HG03108 (cell line): ENCODE measurements around the gene PRM1.

Experiments
- ATAC-seq: cut with Tn5 transposase; IDR thresholded peaks from one replicate; pipeline ENCODE4 v1.9.1; 2021; ENCODE audit warnings: moderate library complexity; ENCODE audit not compliant: unreplicated experiment

Gene PRM1

DNA sequence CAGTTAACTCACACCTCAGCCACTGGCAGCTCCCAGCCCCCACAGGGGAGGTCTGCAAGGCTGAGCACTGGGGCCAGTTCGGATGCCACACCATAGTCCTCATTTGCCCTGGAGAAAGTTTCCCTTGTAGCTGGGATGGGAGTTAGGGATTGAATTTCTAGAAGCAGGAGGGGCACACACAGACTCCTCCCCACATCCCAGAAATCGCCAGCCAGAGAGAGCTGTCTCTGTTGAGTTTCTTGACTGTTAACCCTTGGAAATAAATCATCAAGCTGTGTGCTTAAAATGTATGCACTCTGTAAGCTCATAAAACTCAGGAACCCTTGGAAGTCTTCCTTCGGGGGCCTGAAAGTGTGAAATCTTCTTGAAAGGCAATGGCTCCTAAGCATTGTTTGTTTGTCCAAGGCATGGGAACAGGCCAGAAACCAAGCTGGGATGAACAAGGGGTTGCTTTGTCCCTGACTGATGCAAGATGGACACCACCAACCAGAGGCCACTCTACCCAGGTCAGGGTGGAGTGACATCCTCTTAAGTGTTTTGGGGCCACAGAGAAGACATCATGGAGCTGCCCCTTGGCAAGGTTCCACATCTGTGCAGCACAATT is 7.3 kb downstream of the PRM1 start:
- no peak for ATAC-seq

DNA sequence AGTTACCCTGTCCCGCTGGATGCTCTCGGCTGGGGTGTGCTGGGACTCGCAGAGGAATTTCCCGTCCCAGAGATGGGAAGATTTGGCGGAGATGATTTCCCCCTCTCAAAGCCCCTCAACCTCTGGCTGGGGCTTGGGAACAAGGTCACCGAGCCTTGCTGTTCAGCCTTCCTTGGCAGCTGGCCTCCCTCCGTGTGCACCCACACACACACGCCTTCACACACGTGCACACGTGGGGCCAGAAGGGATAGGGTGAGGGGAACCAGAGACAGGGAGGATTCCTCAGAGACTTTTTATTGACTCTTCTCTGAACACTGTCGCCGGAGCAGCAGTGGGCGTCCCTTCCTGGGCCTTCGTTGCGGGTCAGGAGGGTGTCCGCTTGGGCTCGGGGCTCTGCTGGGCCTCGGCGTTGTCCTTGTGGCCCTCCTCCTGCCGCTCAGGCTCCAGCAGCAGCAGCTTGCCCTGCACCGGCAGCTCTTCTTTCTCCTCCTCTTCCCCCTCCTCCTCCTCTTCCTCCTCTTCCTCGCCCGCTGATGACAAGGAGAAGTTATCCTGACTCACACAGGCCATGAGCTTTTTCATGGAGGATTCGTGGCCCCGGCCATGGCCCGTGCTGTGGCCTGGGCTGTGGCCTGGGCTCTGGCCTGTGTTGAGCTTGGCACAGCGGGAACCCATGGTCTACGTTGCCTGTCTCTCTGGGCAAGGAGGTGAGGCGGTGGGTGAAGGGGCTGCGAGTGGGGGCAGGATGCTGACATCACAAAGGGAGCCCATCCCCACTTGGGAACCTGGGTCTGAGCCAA is 8.0 kb downstream of the PRM1 start, which contains the start of gene PRM3:
Gene PRM3, minus strand, starts transcription at position 709 of the 800 bp plus-strand sequence. Its CDS starts 34 bp downstream, at position 675.
- no peak for ATAC-seq

DNA sequence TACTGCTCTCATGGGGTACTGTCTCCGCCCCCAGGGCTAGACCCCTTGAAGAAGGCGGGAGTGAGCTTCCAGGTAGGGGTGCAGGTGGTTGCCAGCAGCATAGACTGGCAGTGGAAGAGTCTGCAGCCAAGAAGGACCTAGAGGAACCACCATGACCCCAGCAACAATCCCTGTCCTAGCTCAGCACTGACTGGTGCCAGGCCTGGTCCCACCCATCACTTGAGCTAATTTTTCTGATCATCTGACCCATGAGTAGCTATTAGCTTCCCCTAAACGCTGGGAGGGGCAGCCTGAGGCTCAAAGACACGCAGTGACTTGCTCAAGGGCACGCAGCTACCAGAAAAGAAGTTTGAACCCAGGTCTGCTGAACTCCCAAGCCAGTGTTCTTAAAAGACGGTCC is 8.6 kb downstream of the PRM1 start:
- ATAC-seq = no peak

DNA sequence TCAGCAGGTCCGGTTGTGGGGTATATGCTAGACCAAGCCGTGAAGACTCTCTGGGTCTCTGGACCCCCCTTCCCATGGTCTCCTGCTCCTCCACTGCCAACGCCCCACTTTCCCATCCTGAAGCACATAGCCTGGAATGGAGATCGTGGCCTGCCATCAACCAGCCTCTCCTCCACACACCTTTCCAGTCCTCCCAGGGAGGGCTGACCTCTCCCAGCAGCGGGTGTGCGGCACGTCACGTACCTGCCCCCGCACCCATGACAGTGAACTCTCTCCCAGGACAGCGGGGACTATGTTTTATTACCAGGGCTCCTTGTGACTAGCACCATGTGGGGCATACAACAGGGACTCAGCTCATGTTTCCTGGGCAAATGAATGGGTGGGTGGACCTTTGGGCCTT is 9.5 kb downstream of the PRM1 start:
- no peak for ATAC-seq

DNA sequence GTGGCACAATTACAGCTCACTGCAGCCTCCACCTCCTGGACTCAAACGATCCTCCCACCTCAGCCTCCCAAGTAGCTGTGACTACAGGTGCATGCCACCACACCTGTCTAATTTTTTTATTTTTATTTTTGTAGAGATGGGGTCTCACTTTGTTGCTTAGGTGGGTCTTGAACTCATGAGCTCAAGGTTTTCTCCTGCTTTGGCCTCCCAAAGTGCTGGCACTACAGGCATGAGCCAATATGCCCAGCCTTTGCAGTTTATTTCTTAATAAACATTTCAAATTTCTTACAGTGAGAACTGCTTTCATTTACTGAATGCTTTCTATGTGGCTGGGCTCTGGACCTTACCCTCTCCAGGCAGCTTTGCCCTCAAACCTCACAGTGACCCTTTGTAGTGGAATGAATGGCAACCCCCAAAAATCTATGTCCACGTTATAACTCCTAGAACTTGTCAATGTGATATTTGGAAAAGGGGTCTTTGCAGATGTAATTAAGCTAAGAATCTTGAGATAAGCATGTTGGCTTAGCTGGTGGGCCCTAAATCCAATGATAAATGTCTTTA is 10.4 kb downstream of the PRM1 start:
- no peak for ATAC-seq

DNA sequence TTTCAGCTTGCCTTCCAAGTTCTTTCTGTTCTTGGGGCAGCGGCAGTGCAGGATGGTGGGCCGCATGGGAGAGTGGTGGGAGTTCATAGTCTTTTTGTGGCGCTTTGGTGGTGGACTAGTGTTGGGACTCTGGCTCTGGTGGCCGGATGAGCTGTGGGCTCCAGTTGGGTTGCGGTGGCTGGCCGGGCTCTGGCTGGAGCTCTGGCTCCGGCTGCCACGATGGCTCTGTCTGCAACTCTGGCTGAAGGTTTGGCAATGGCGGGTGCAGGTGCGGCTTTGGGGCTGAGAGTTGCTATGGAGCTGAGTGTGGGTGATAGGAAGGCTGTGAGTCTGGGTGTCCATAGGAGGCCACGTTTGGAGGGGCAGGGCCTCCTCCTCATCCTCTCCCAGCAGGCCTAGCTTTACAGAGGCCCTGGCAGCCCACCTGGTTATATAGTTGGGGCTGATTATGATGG is 12.2 kb downstream of the PRM1 start, which contains the start of gene TNP2:
Gene TNP2, minus strand, starts transcription at position 405 of the 455 bp plus-strand sequence. Its CDS starts 63 bp downstream, at position 342.
- ATAC-seq = no peak

DNA sequence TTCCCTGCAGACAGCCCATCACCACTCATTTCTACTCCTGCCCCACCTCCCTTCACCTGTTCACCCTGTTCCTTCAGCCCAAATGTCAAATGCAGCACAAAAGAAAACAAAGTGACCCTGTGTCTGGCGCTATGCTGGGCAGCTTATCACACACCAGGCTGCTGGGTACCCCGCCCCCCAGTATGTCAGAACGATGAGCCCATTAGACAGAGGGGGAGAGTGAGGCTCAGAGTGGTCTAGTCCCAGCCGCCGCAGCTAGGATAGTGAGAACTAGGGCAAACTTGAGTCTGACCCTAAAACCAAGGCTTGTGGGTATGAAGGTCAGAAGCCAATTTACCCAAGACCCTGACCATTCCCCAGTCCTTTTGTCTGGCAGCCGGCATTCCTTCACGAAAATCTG is 16.0 kb downstream of the PRM1 start:
- ATAC-seq = no peak

DNA sequence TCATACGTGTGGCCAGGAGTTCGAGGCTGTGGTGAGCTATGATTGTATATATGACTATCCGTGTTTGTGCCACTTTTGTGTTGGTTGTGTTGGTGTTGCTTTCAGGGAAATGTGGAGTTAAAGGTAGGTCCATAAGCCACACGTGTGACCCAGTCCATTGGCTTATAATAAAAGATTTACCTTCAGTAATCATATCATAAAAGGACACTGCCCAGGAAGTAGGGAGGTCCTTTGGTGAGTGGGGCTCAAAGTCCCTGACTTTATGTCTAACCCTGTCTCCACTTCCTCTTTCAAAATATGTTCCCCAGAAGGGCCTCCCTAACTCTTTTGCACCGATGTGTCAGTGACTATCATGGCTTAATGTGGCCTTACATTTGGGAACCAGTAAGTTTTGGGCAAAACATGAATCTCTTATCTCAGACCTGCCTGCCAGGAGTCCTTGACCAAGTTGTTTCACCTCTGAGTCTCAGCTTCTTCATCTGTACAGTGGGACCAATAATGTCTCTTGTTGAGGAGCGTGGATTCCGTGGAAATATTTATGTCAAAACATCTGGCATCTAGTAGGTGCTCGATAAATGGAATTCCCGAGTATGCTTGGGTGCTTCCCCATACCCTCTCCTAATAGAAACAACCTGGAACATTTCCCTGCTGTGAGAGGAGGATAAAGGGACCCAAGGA is 16.8 kb downstream of the PRM1 start:
- ATAC-seq = no peak

DNA sequence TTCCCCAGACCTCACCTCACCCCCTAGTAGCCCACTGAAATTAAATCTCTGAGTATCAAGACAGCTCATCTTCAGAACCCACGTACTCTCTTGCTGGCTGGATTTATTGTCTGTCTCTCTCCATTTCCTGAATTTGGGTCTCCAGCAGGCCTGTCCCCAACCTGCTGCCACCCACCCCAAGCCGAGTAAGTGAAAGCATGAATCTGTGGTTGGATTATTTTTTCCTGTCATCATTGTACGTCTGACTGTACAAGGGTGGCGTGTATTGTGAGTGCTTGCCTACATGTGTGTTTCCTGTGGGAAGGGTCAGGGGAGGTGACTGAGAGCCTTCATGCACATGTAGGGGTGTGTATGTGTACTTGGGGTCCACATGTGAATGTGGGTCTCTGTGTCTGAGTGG is 17.4 kb downstream of the PRM1 start:
- no peak for ATAC-seq

DNA sequence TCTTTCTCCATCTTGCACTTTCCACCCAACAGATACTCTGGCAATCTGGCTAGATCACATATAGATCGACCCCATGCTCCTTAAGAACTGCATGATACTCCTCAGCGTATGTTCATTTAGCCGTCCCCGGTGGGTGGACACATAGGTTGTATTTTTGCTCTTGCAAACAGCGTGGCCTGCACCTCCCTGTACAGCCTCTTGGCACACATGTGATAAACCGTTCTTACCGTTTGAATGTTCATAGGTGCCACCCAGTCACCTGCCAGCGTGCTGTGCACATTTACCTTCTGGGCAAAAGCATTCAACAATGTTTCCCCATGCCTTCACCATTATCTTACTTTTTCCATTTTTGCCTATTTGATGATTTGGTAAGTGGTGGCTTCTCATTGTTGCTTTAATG is 18.2 kb downstream of the PRM1 start:
- no peak for ATAC-seq

DNA sequence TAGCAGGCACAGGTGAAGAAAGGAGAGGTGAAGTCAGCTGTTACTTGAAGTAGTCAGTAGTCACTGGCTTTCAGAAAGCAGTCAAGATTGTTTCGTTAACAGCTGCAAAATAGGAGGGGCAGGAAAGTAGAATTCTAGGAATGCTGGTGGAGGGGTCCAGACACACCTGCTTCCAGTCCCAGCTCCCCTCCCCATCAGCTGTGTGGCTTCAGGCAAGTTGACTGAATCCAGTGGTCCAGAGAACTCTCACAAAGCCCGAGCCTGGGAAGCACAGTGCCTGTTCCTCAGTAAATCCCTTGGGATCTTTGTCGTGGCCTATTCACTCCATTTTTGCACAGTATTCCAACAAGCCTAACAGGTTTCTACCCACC is 20.5 kb downstream of the PRM1 start:
- no peak for ATAC-seq

DNA sequence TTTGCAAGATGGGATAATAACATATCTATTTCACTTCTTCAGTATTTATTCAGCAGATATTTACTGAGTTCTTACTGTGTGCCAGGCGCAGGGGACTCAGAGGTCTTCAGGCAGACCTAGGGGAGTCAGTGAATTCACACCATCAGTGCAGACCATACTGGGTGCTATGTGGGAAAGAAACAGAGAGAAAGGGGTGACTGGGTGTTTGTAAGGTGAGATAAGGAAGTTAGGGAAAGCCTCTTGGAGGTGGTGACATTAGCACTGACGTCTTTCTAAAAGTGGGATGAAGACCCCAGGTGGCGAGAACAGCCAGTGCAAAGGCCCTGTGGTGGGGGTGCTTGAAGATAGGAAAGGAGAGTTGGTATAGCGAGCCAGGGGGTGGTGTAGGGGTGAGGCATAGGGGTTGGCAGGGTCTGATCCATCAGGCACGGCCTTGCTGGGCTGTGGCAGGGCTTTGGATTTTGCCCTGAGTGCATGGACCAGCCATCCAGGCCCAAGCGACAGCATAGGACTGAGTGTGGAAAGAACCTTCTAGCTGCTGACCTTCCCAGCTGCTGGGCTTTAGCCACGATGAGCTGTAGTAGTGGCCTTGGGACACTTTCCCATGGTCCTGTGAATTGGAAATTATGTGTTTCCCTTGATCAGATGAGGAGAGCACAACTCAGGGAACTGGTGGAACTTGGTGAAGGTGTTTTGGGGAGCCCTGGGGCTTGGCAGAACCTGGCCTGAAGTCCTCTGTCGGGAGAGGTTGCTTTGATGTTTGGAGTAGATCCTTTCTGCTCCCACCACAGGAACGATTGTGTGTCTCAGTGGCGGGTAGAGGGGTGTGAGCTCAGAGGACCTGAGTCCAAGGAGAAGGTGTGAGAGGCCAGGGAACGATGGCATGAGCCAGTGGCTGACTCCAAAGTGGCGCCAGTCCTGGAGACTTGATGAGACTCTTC is 21.2 kb downstream of the PRM1 start:
- no peak for ATAC-seq

DNA sequence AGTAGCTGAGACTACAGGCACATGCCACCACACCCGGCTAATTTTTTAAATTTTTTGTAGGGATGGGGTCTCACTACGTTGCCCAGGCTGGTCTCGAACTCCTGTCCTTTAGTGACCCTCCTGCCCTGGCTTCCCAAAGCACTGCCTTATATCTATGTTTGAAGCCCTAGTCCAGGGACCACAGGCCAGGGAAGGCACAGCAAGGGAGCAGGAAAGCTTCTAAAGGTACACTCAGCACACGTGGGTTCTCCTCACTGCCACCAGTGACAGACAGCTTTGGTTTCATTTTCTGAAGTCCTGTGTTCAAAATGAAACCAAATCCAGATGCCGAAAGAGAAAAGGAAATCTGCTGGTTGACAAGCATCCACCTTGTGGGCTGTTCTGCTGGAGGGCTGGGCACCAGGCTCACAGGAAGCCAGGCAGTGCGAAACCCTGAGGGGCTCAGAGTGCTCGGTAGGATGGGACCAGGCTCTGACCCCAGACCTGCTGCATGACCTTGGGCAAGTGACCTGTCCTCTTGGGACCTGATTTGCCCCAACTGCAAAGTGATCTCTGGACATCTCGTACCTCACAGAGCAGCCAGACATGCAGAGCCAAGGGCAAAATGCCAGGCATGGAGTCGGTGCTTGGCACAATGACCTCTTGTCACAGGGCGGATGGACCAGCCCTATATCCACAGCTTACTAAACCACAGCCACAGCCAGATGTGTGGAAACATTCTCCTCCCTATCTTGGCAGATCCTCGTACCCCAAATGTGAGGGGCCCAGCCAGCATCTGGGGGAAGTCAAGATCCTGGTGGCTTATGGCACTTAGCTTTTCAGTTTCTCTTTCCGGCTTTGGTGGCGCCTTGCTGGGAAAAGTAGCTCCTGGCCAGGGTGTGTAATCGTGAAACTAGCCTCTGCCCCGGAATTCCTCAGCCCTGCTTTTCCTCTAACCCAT is 22.3 kb downstream of the PRM1 start:
- no peak for ATAC-seq

DNA sequence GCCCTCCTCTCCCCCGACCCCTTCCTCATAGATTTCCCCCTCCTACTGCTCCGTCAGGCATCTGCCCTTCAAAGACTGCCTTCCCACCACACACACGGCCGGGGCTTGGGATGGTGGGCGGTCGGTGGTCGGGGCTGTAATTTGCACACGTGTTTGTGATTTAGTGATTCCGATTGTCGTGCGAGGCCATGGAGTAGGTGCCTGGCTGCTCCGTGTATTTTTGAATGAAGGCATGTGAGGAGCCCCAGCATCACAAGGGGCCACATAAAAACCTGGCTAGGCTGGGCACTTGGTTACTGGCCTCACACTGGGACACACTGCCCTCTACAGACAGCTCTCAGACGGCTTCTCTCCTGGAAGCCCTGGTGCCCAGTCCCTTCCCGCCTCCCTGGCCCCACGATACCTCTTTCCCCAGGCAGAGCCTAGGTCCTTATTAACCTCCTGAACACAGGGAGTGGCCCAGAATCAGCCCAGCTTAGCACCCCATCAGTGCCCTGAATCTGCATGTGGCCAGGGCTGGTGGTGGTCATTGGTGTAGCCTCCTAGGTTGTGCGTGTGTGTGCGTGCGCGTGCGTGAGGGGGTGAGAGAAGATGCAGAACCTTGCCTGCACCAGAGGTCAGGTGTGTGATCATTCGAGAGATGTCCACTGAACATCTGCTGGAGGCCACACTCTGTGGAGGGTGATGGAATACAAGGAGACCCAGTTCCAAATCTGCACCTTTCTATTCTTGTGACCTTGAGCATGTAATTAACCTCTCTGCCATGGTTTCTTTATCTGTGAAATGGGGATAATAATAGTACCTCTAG is 23.8 kb downstream of the PRM1 start:
- ATAC-seq = no peak

DNA sequence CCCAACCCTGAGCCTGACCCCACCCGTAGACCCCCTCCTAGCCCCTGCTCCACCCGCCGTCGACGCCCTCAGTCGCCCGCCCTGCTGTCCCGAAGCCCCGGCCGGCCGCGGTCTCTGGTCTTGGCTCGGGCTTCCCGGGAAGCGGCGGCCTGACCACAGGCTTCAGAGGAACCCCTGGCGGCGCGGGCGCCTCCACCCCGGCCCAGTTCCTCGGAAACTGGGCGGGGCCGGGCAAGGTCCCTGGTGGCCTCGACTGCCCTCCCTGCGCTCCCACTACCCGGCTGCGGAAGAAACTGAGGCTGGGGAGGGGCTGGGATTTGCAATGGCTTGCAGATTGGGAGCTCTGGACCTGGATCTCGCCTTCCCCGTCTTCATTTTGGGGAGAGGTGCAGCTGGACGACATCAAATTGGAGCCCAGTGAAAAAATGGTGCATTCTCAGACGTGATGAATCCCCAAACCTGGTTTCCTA is 24.4 kb downstream of the PRM1 start:
- ATAC-seq = no peak

DNA sequence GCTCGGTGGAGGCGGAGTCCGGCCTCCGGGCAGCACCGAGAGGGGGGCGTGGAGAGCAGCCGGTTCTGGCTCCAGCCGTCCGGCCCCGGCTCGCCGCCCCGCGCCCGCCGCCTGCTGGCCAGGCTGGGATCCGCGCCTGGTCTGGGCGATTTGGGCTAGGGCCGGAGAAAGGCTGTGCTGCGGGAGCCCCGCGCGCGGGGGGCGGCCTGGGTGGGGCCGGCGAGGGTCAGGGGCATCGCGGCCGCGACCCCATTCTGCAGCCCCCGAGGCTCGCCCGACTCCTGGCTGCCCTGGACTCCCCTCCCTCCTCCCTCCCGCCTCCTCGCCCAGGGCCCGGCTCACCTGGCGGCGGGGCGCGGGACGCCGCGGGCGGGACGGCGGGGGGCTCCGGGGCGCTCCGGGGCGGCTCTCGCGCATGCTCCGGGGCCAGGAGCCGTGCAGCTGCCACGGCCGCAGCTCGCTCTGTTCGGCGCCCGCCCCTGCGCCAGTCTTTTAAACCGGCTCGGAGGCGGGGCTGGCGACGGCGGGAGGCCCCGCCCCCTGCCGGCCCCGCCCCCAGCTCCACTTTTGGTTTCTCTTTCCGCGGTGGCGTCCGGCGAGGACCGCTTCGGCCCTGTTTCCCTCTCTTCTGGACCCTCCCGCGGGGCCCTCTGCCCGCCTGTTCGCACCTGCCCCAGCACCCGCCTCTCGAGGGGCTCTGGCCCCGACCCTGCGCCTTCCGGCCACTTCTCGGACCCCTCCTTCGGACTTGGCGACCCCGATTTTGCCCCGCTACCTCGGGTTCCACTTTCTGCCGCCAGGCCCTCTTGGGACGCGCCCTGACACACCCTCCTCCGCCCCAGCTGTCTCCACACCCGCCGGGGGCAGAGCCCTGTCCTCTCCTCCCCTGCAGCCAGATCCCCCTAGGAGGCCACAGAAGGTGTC is 25.1 kb downstream of the PRM1 start, which contains the start of gene SOCS1:
Gene SOCS1, minus strand, starts transcription at position 468 of the 924 bp plus-strand sequence. CDS start 726 bp downstream, outside the sequence.
- peak; percentile 42 for ATAC-seq
